PC-3 (cell line): ENCODE measurements around the gene MAP3K5. TPM values are rescaled to one million over a fixed set of nuclear protein-coding genes. Genes with fewer than 3 reads are reported as not detected.

ENCODE experiments used
- ATAC-seq: fragments of 200-7000 bp; cut with Tn5 transposase; 2 replicates; pipeline ENCODE4 v1.9.1; 2020; ENCODE audit warnings: mild to moderate bottlenecking, moderate library complexity
- BruUV-seq: library from RNA; stranded (reverse); fragments of 400-500 nt; replicated peaks from 2 replicates; lab custom pipeline; 2021; lab: Mats Ljungman, UMichigan
- CTCF ChIA-PET: fragments of 300-600 bp; sonication (Branson Sonifier 250); formaldehyde crosslinking; loops from one replicate; lab custom pipeline; 2022; ENCODE audit warnings: antibody characterized with exemption; lab: Charles Lee
- POLR2A ChIA-PET: fragments of 300-600 bp; sonication (Branson Sonifier 250); formaldehyde crosslinking; loops from one replicate; lab custom pipeline; 2022; ENCODE audit warnings: antibody characterized with exemption; ENCODE audit not compliant: unreplicated experiment; lab: Charles Lee
- DNase-seq: peaks from one replicate; pipeline ENCODE4 v3.0.0-alpha.2; 2015
- H2AFZ ChIP-seq: fragments of 300-600 bp; sonication (generic); 2 replicates; pipeline ENCODE4 v1.6.0; 2016; ENCODE audit warnings: antibody characterized with exemption, low read length
- H3F3A ChIP-seq: fragments of 300-600 bp; sonication (generic); one replicate; pipeline ENCODE4 v1.6.0; 2017; ENCODE audit warnings: antibody characterized with exemption, low read length, control low read depth, mild to moderate bottlenecking; ENCODE audit not compliant: unreplicated experiment
- H3K27ac ChIP-seq: fragments of 300-600 bp; sonication (generic); 2 replicates; pipeline ENCODE4 v1.5.1; 2016; ENCODE audit warnings: mild to moderate bottlenecking, low read length
- H3K27me3 ChIP-seq: fragments of 300-600 bp; sonication (generic); 2 replicates; pipeline ENCODE4 v1.6.1; 2016; ENCODE audit warnings: low read length, mixed read lengths
- H3K36me3 ChIP-seq: fragments of 300-600 bp; sonication (generic); 2 replicates; pipeline ENCODE4 v1.6.1; 2016; ENCODE audit warnings: low read depth, mixed run types, low read length, mixed read lengths
- H3K4me1 ChIP-seq: fragments of 300-600 bp; sonication (generic); 2 replicates; pipeline ENCODE4 v1.5.1; 2016; ENCODE audit warnings: low read length; ENCODE audit not compliant: insufficient read depth
- H3K4me2 ChIP-seq: fragments of 300-600 bp; sonication (generic); 2 replicates; pipeline ENCODE4 v1.6.0; 2016; ENCODE audit warnings: low read length
- H3K4me3 ChIP-seq: fragments of 300-600 bp; sonication (generic); 2 replicates; pipeline ENCODE4 v1.5.1; 2016; ENCODE audit warnings: mild to moderate bottlenecking, low read length, mixed read lengths
- H3K79me2 ChIP-seq: fragments of 300-600 bp; sonication (generic); 2 replicates; pipeline ENCODE4 v1.6.1; 2017; ENCODE audit warnings: low read length, mixed read lengths
- H3K9ac ChIP-seq: fragments of 300-600 bp; sonication (generic); 2 replicates; pipeline ENCODE4 v1.6.0; 2016; ENCODE audit warnings: mild to moderate bottlenecking, low read length
- H3K9me2 ChIP-seq: fragments of 300-600 bp; sonication (generic); replicated peaks from 2 replicates; pipeline ENCODE4 v1.6.1; 2016; ENCODE audit warnings: mixed run types, low read length, mixed read lengths
- H3K9me3 ChIP-seq: fragments of 300-600 bp; sonication (generic); 2 replicates; pipeline ENCODE4 v1.6.1; 2016; ENCODE audit warnings: low read length, mixed read lengths
- H4K20me1 ChIP-seq: fragments of 300-600 bp; sonication (generic); 2 replicates; pipeline ENCODE4 v1.6.1; 2016; ENCODE audit warnings: low read length, mixed read lengths
- CTCF ChIP-seq: fragments of 300-600 bp; sonication (generic); conservative IDR thresholded peaks from 2 replicates; pipeline ENCODE4 v1.5.1; 2017; ENCODE audit warnings: antibody characterized with exemption, low read depth, mild to moderate bottlenecking, low read length
- EZH2 ChIP-seq: fragments of 300-600 bp; sonication (generic); IDR thresholded peaks from one replicate; pipeline ENCODE4 v1.6.1; 2017; ENCODE audit warnings: antibody characterized with exemption, mild to moderate bottlenecking, low read length; ENCODE audit not compliant: unreplicated experiment
- EZH2phosphoT487 ChIP-seq: fragments of 300-600 bp; sonication (generic); IDR thresholded peaks from 2 replicates; pipeline ENCODE4 v1.6.1; 2018; ENCODE audit warnings: mild to moderate bottlenecking, antibody characterized with exemption, low read length, borderline replicate concordance
- intact Hi-C: fragments of 100-400 bp; cut with micrococcal nuclease; formaldehyde crosslinking; loops from 2 replicates; pipeline ENCODE4 v1.9.0; 2023
- total RNA-seq: library from RNA; depleted of rRNA; stranded (reverse); fragments of >200 nt; gene quantifications from 2 replicates; pipeline ENCODE4 v1.2.3, GENCODE V29; 2014

MAP3K5 gene
- total RNA-seq, 1 experiment from 2014 or later, result 4.3 TPM

GRCh38 chr6:136656121-136656520, 136.2 kb downstream of the MAP3K5 start:
- H3K27ac ChIP-seq, result no peak overlapping the region
- no peak overlapping the region for H3K4me2 ChIP-seq
- no peaks in the 10 kb centered on the region for H3K9me2 ChIP-seq
- no peak for TF ChIP-seq EZH2
- TF ChIP-seq CTCF, result no peak
- no peak for TF ChIP-seq EZH2phosphoT487
- no peaks in the 10 kb centered on the region for H4K20me1 ChIP-seq
- H3K9me3 ChIP-seq, result no peaks in the 10 kb centered on the region
- CTCF ChIA-PET, result no interaction called here
- H3F3A ChIP-seq, result no peaks in the 10 kb centered on the region
- no peaks in the 10 kb centered on the region for H3K79me2 ChIP-seq
- no peak overlapping the region for H2AFZ ChIP-seq
- DNase-seq (no peak), ATAC-seq (no peak)
- no peak overlapping the region for H3K9ac ChIP-seq
- H3K4me3 ChIP-seq, result no peak overlapping the region
- H3K36me3 ChIP-seq, result no peaks in the 10 kb centered on the region
- no TSS peak for BruUV-seq
- intact Hi-C loops, result no loop called here
- H3K4me1 ChIP-seq, result no peaks in the 10 kb centered on the region
- H3K27me3 ChIP-seq, result no peaks in the 10 kb centered on the region
- POLR2A ChIA-PET, result no interaction called here

- no peaks in the 10 kb centered on the region for H3F3A ChIP-seq
- no peak overlapping the region for H3K4me2 ChIP-seq
- H2AFZ ChIP-seq, result no peak overlapping the region
- H3K4me3 ChIP-seq, result no peak overlapping the region
- ChIA-PET CTCF (no interaction called here), POLR2A (no interaction called here)
- H3K27ac ChIP-seq, result no peak overlapping the region
- no peaks in the 10 kb centered on the region for H3K9me2 ChIP-seq
- no peaks in the 10 kb centered on the region for H3K9me3 ChIP-seq
- no peaks in the 10 kb centered on the region for H3K4me1 ChIP-seq
- BruUV-seq, result no TSS peak
- intact Hi-C loops, result no loop called here
- no peaks in the 10 kb centered on the region for H3K79me2 ChIP-seq
- H4K20me1 ChIP-seq, result no peaks in the 10 kb centered on the region
- TF ChIP-seq EZH2 (no peak), EZH2phosphoT487 (no peak), CTCF (no peak)
- no peak for DNase-seq
- no peak for ATAC-seq
- no peaks in the 10 kb centered on the region for H3K27me3 ChIP-seq
- H3K36me3 ChIP-seq, result no peaks in the 10 kb centered on the region
- H3K9ac ChIP-seq, result no peak overlapping the region
These were observed 136.8 kb downstream of the MAP3K5 start for GRCh38 chr6:136655239-136656014.

GRCh38 chr6:136654086-136654485, 138.2 kb downstream of the MAP3K5 start:
- ChIA-PET CTCF (no interaction called here), POLR2A (no interaction called here)
- H3K9me2 ChIP-seq, result no peaks in the 10 kb centered on the region
- H3K36me3 ChIP-seq, result no peaks in the 10 kb centered on the region
- H2AFZ ChIP-seq, result no peak overlapping the region
- H3K27me3 ChIP-seq, result no peaks in the 10 kb centered on the region
- no peak overlapping the region for H3K27ac ChIP-seq
- no peaks in the 10 kb centered on the region for H3K9me3 ChIP-seq
- TF ChIP-seq EZH2phosphoT487, result no peak
- TF ChIP-seq EZH2, result no peak
- TF ChIP-seq CTCF, result peak; percentile 21; the same call in 1 of the 2 replicates
- H3K79me2 ChIP-seq, result no peaks in the 10 kb centered on the region
- no peak overlapping the region for H3K4me3 ChIP-seq
- intact Hi-C loops, result no loop called here
- no TSS peak for BruUV-seq
- no peak overlapping the region for H3K4me2 ChIP-seq
- no peak for ATAC-seq
- H4K20me1 ChIP-seq, result no peaks in the 10 kb centered on the region
- no peak overlapping the region for H3K9ac ChIP-seq
- H3F3A ChIP-seq, result no peaks in the 10 kb centered on the region
- no peak for DNase-seq
- no peaks in the 10 kb centered on the region for H3K4me1 ChIP-seq
